Breast epithelium (tissue), 3 donors: ENCODE results near the gene RAMP3.

Source experiments
- POLR2A ChIP-seq: fragments of 450-650 bp; IDR thresholded peaks from one replicate; pipeline ENCODE4 v1.6.1; 2016; ENCODE audit warnings: antibody characterized with exemption, mild to moderate bottlenecking, moderate library complexity
- TF ChIP-seq, protein P1 (sequence below), 3 donors: fragments of 450-650 bp; IDR thresholded peaks; one replicate each; pipeline ENCODE4 v1.5.1; 2016 to 2017; ENCODE audit warnings: antibody characterized with exemption in 3 of 3, mild to moderate bottlenecking in 3 of 3, moderate library complexity in 3 of 3

DNA sequence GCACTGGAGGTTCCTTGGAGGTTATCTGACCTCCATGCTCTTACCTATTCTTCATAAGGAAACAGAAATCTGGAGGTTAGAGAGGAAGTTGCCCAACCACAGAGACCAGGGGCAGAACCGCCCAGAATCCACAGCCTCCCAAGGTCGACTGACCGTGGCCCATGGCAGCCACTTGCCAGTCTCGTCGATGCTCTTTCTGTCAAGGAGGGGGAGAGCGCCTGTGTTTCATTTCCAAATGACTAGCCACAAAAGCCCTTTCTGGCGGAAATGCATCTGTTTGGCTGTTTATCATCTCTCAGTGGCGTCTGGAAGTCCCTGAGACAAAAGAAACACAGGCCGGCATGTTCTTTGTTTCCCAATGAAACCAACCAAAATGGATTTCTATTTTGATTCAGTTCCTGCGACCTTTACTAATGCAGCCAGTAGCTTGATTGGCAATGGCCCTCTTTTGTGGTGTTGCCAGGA lies 2.9 kb downstream of the RAMP3 start:
- no peak for TF ChIP-seq POLR2A
- TF ChIP-seq, protein P1, sequence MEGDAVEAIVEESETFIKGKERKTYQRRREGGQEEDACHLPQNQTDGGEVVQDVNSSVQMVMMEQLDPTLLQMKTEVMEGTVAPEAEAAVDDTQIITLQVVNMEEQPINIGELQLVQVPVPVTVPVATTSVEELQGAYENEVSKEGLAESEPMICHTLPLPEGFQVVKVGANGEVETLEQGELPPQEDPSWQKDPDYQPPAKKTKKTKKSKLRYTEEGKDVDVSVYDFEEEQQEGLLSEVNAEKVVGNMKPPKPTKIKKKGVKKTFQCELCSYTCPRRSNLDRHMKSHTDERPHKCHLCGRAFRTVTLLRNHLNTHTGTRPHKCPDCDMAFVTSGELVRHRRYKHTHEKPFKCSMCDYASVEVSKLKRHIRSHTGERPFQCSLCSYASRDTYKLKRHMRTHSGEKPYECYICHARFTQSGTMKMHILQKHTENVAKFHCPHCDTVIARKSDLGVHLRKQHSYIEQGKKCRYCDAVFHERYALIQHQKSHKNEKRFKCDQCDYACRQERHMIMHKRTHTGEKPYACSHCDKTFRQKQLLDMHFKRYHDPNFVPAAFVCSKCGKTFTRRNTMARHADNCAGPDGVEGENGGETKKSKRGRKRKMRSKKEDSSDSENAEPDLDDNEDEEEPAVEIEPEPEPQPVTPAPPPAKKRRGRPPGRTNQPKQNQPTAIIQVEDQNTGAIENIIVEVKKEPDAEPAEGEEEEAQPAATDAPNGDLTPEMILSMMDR (IDR thresholded peaks at IDR 0.05): no peak
